OCI-LY7 (cell line): ENCODE results near the gene AUTS2. TPM values are rescaled to one million over a fixed set of nuclear protein-coding genes. Genes with fewer than 3 reads are reported as not detected.

Source experiments
- BruUV-seq: library from RNA; stranded (reverse); fragments of 400-500 nt; replicated peaks from 2 replicates; lab custom pipeline; 2021; lab: Mats Ljungman, UMichigan
- CTCF ChIA-PET: fragments of 300-600 bp; sonication (Branson Sonifier 250); formaldehyde crosslinking; loops from one replicate; lab custom pipeline; 2022; ENCODE audit warnings: antibody characterized with exemption; ENCODE audit not compliant: unreplicated experiment; lab: Charles Lee
- POLR2A ChIA-PET: fragments of 300-600 bp; sonication (Branson Sonifier 250); formaldehyde crosslinking; loops from one replicate; lab custom pipeline; 2022; ENCODE audit warnings: antibody characterized with exemption; lab: Charles Lee
- DNase-seq: peaks from one replicate; pipeline ENCODE4 v3.0.0-alpha.2; 2015; ENCODE audit warnings: low spot score
- H2AFZ ChIP-seq: fragments of 200-600 bp; sonication (generic), shearing (Covaris generic); 2 replicates; pipeline ENCODE4 v1.6.1; 2014; ENCODE audit warnings: mild to moderate bottlenecking, antibody characterized with exemption, low read length, moderate library complexity
- H3K27ac ChIP-seq: fragments of 200-600 bp; sonication (generic); 2 replicates; pipeline ENCODE4 v1.5.1; 2014; ENCODE audit warnings: mixed run types, low read depth, mild to moderate bottlenecking, moderate library complexity, low read length, inconsistent platforms; ENCODE audit not compliant: poor library complexity, severe bottlenecking
- H3K36me3 ChIP-seq: fragments of 200-600 bp; sonication (generic); 2 replicates; pipeline ENCODE4 v1.6.1; 2014; ENCODE audit warnings: mild to moderate bottlenecking, antibody characterized with exemption, low read length, moderate library complexity, mixed read lengths; ENCODE audit not compliant: insufficient read depth
- H3K4me1 ChIP-seq: fragments of 200-600 bp; sonication (generic); 2 replicates; pipeline ENCODE4 v1.5.1; 2014; ENCODE audit warnings: mild to moderate bottlenecking, low read length; ENCODE audit not compliant: insufficient read depth, poor library complexity, severe bottlenecking
- H3K4me2 ChIP-seq: fragments of 200-600 bp; sonication (generic); 2 replicates; pipeline ENCODE4 v1.6.1; 2014; ENCODE audit warnings: mild to moderate bottlenecking, low read length
- H3K4me3 ChIP-seq: fragments of 200-600 bp; sonication (generic); 2 replicates; pipeline ENCODE4 v1.5.1; 2014; ENCODE audit warnings: mild to moderate bottlenecking, low read depth, low read length; ENCODE audit not compliant: poor library complexity, severe bottlenecking
- H3K79me2 ChIP-seq: fragments of 200-600 bp; sonication (generic); 2 replicates; pipeline ENCODE4 v1.6.1; 2016; ENCODE audit warnings: low read depth, mild to moderate bottlenecking, low read length, moderate library complexity, mixed read lengths; ENCODE audit not compliant: insufficient read depth
- H3K9me2 ChIP-seq: fragments of 200-600 bp; sonication (generic); 2 replicates; pipeline ENCODE4 v1.6.1; 2016; ENCODE audit warnings: mild to moderate bottlenecking, low read length, mixed read lengths; ENCODE audit not compliant: insufficient read depth
- H3K9me3 ChIP-seq: fragments of 200-600 bp; sonication (generic); 2 replicates; pipeline ENCODE4 v1.6.1; 2014; ENCODE audit warnings: mild to moderate bottlenecking, mixed run types, low read length, mixed read lengths
- H4K20me1 ChIP-seq: fragments of 200-600 bp; sonication (generic); 2 replicates; pipeline ENCODE4 v1.6.1; 2014; ENCODE audit warnings: mild to moderate bottlenecking, antibody characterized with exemption, low read length, moderate library complexity, mixed read lengths; ENCODE audit not compliant: insufficient read depth
- CTCF ChIP-seq: fragments of 200-600 bp; sonication (generic); conservative IDR thresholded peaks from 2 replicates; pipeline ENCODE4 v1.5.1; 2014; ENCODE audit warnings: mild to moderate bottlenecking, antibody characterized with exemption, low read length, moderate library complexity, mixed read lengths
- EZH2phosphoT487 ChIP-seq: fragments of 200-600 bp; sonication (generic); IDR thresholded peaks from 2 replicates; pipeline ENCODE4 v1.6.1; 2018; ENCODE audit warnings: low read depth, borderline replicate concordance, mild to moderate bottlenecking, mixed run types, antibody characterized with exemption, low read length, moderate library complexity, mixed read lengths
- intact Hi-C: fragments of 100-400 bp; cut with micrococcal nuclease; formaldehyde crosslinking; loops from one replicate; pipeline ENCODE4 v1.10.0; 2022; ENCODE audit not compliant: unreplicated experiment
- total RNA-seq, 2 experiments: library from RNA; depleted of rRNA in 1 of 2; stranded (reverse); fragments of >200 nt in 1 of 2; shearing (Covaris generic) in 1 of 2; gene quantifications; 2 replicates each; pipeline ENCODE4 v1.2.3, GENCODE V29; 2014 to 2022

AUTS2 gene
- total RNA-seq, 2 experiments from 2014 or later = 37.9 to 78.5 TPM

- intact Hi-C loops = loop anchor here (5.0 kb wide), 2 partner anchors 76 to 276 kb away; no protein-coding TSS in a partner anchor
- peaks cover 14% of the 10 kb centered on the region; the same call in 1 of the 2 replicates for H4K20me1 ChIP-seq
- H3K36me3 ChIP-seq = no peaks in the 10 kb centered on the region
- peaks cover 56% of the 10 kb centered on the region for H3K4me1 ChIP-seq
- no peaks in the 10 kb centered on the region for H3K9me3 ChIP-seq
- DNase-seq = no peak
- POLR2A ChIA-PET = interaction anchor here (0.6 to 4.2 kb wide), 2 partner anchors 11 to 74 kb away, joined by 3 to 35 read pairs; no protein-coding TSS in a partner anchor
- H2AFZ ChIP-seq = no peak overlapping the region
- no peaks in the 10 kb centered on the region for H3K9me2 ChIP-seq
- no peak overlapping the region for H3K27ac ChIP-seq
- TF ChIP-seq EZH2phosphoT487 (no peak), CTCF (no peak)
- peaks cover 94% of the 10 kb centered on the region for H3K79me2 ChIP-seq
- BruUV-seq = no TSS peak
- CTCF ChIA-PET = no interaction called here
- no peak overlapping the region for H3K4me3 ChIP-seq
- H3K4me2 ChIP-seq = peak overlapping the region; percentile 48
Observed at GRCh38 chr7:69677881-69678493, 79.7 kb downstream of the AUTS2 start.

GRCh38 chr7:69678494-69679187 lies 80.4 kb downstream of the AUTS2 start:
- H3K4me2 ChIP-seq = no peak overlapping the region

More at GRCh38 chr7:69678494-69679187, 80.4 kb downstream of the AUTS2 start:
- no TSS peak for BruUV-seq
- no peaks in the 10 kb centered on the region for H3K9me2 ChIP-seq
- no peaks in the 10 kb centered on the region for H3K36me3 ChIP-seq
- H3K4me1 ChIP-seq = peaks cover 57% of the 10 kb centered on the region
- no peak overlapping the region for H3K27ac ChIP-seq
- no peak overlapping the region for H2AFZ ChIP-seq
- peaks cover 8% of the 10 kb centered on the region; the same call in 1 of the 2 replicates for H4K20me1 ChIP-seq
- intact Hi-C loops = loop anchor here (5.0 kb wide), 2 partner anchors 76 to 276 kb away; no protein-coding TSS in a partner anchor
- no peak overlapping the region for H3K4me3 ChIP-seq
- ChIA-PET CTCF (no interaction called here), POLR2A (interaction anchor here (0.8 to 4.2 kb wide), 2 partner anchors 11 to 19 kb away, joined by 3 to 35 read pairs; no protein-coding TSS in a partner anchor)
- TF ChIP-seq EZH2phosphoT487 = no peak
- TF ChIP-seq CTCF = no peak
- peaks cover 94% of the 10 kb centered on the region for H3K79me2 ChIP-seq
- DNase-seq = no peak
- no peaks in the 10 kb centered on the region for H3K9me3 ChIP-seq
